GM12873 (cell line): Measurements from ENCODE around the gene MAB21L1.

Experiments
- CTCF ChIP-seq: IDR thresholded peaks from 2 replicates; pipeline ENCODE4 v1.5.1; 2012; ENCODE audit warnings: low read depth, mild to moderate bottlenecking, moderate library complexity, low read length, control low read depth; ENCODE audit not compliant: insufficient read depth; ENCODE audit errors: missing control alignments

MAB21L1 gene

GRCh38 chr13:35448465-35448864 is 28.0 kb downstream of the MAB21L1 start:
- TF ChIP-seq CTCF: no peak
